Measurements from ENCODE around the gene ZNF705A. TPM values are rescaled to one million over a fixed set of nuclear protein-coding genes. Genes with fewer than 3 reads are reported as not detected.
"Not testable (repeated sequence)": the region's sequence is repeated elsewhere in the genome, so short reads cannot be mapped to it uniquely, and the experiment has no call there.

ZNF705A gene
- polyA plus RNA-seq, 1 experiment = not detected

GRCh38 chr12:8179989-8180585 lies 23.3 kb downstream of the ZNF705A start:
- H3K27me3 ChIP-seq (ENCODE audit: control insufficient read depth, insufficient read depth, low read length); POLR2A ChIA-PET; DNase-seq (ENCODE audit: low read depth); H3K36me3 ChIP-seq (ENCODE audit: control insufficient read depth, insufficient read depth, low read length): not testable (repeated sequence)
- TF ChIP-seq, protein P1, sequence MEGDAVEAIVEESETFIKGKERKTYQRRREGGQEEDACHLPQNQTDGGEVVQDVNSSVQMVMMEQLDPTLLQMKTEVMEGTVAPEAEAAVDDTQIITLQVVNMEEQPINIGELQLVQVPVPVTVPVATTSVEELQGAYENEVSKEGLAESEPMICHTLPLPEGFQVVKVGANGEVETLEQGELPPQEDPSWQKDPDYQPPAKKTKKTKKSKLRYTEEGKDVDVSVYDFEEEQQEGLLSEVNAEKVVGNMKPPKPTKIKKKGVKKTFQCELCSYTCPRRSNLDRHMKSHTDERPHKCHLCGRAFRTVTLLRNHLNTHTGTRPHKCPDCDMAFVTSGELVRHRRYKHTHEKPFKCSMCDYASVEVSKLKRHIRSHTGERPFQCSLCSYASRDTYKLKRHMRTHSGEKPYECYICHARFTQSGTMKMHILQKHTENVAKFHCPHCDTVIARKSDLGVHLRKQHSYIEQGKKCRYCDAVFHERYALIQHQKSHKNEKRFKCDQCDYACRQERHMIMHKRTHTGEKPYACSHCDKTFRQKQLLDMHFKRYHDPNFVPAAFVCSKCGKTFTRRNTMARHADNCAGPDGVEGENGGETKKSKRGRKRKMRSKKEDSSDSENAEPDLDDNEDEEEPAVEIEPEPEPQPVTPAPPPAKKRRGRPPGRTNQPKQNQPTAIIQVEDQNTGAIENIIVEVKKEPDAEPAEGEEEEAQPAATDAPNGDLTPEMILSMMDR (IDR thresholded peaks at IDR 0.05; ENCODE audit: insufficient read depth, low read depth, low read length) = peak; percentile 49
- peak overlapping the region; percentile 56 for H3K4me3 ChIP-seq (ENCODE audit: low read depth, low read length)
- CTCF ChIA-PET = interaction anchor here (0.8 kb wide), 1 partner anchor 71 kb away, joined by 3 read pairs; no protein-coding TSS in a partner anchor

- not testable (repeated sequence) for H3K4me3 ChIP-seq (ENCODE audit: low read depth, low read length)
Observed at GRCh38 chr12:8181271-8181670, 24.5 kb downstream of the ZNF705A start.

GRCh38 chr12:8182923-8183322 lies 26.1 kb downstream of the ZNF705A start:
- CTCF ChIA-PET; H3K27me3 ChIP-seq (ENCODE audit: control insufficient read depth, insufficient read depth, low read length); POLR2A ChIA-PET; DNase-seq (ENCODE audit: low read depth); H3K4me3 ChIP-seq (ENCODE audit: low read depth, low read length); H3K36me3 ChIP-seq (ENCODE audit: control insufficient read depth, insufficient read depth, low read length): not testable (repeated sequence)

More at GRCh38 chr12:8181271-8181670, 24.5 kb downstream of the ZNF705A start:
- CTCF ChIA-PET = interaction anchor here (1.5 kb wide), 1 partner anchor 209 kb away, joined by 3 read pairs; no protein-coding TSS in a partner anchor
- DNase-seq (ENCODE audit: low read depth); H3K36me3 ChIP-seq (ENCODE audit: control insufficient read depth, insufficient read depth, low read length); POLR2A ChIA-PET; H3K27me3 ChIP-seq (ENCODE audit: control insufficient read depth, insufficient read depth, low read length): not testable (repeated sequence)

DNA sequence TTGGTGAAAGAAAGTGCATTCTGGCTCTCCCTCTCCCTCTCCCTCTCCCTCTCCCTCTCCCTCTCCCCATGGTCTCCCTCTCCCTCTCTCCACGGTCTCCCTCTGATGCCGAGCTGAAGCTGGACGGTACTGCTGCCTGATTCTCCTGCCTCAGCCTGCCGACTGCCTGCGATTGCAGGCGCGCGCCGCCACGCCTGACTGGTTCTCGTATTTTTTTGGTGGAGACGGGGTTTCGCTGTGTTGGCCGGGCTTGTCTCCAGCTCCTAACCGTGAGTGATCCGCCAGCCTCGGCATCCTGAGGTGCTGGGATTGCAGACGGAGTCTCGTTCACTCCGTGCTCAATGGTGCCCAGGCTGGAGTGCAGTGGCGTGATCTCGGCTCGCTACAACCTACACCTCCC lies 26.5 kb downstream of the ZNF705A start:
- CTCF ChIA-PET = not testable (repeated sequence)

GRCh38 chr12:8184206-8184605 lies 27.4 kb downstream of the ZNF705A start:
- H3K27me3 ChIP-seq (ENCODE audit: control insufficient read depth, insufficient read depth, low read length); DNase-seq (ENCODE audit: low read depth); H3K4me3 ChIP-seq (ENCODE audit: low read depth, low read length); POLR2A ChIA-PET; H3K36me3 ChIP-seq (ENCODE audit: control insufficient read depth, insufficient read depth, low read length); CTCF ChIA-PET: not testable (repeated sequence)

More for the DNA sequence above, 26.5 kb downstream of the ZNF705A start:
- H3K27me3 ChIP-seq (ENCODE audit: control insufficient read depth, insufficient read depth, low read length); H3K4me3 ChIP-seq (ENCODE audit: low read depth, low read length); POLR2A ChIA-PET; H3K36me3 ChIP-seq (ENCODE audit: control insufficient read depth, insufficient read depth, low read length); DNase-seq (ENCODE audit: low read depth): not testable (repeated sequence)

GRCh38 chr12:8188088-8188487 lies 31.3 kb downstream of the ZNF705A start:
- H3K4me3 ChIP-seq (ENCODE audit: low read depth, low read length); CTCF ChIA-PET; POLR2A ChIA-PET; DNase-seq (ENCODE audit: low read depth); H3K27me3 ChIP-seq (ENCODE audit: control insufficient read depth, insufficient read depth, low read length); H3K36me3 ChIP-seq (ENCODE audit: control insufficient read depth, insufficient read depth, low read length): not testable (repeated sequence)

GRCh38 chr12:8197685-8198308 lies 41.0 kb downstream of the ZNF705A start:
- H3K27me3 ChIP-seq (ENCODE audit: control insufficient read depth, insufficient read depth, low read length); CTCF ChIA-PET; H3K36me3 ChIP-seq (ENCODE audit: control insufficient read depth, insufficient read depth, low read length); H3K4me3 ChIP-seq (ENCODE audit: low read depth, low read length); POLR2A ChIA-PET: not testable (repeated sequence)
- peak; percentile 86 for DNase-seq (ENCODE audit: low read depth)

GRCh38 chr12:8218711-8219382 lies 62.0 kb downstream of the ZNF705A start:
- DNase-seq (ENCODE audit: low read depth); H3K4me3 ChIP-seq (ENCODE audit: low read depth, low read length); POLR2A ChIA-PET; H3K27me3 ChIP-seq (ENCODE audit: control insufficient read depth, insufficient read depth, low read length); H3K36me3 ChIP-seq (ENCODE audit: control insufficient read depth, insufficient read depth, low read length): not testable (repeated sequence)
- CTCF ChIA-PET = interaction anchor here (0.6 kb wide), 1 partner anchor 421 kb away, joined by 3 read pairs; no protein-coding TSS in a partner anchor

DNA sequence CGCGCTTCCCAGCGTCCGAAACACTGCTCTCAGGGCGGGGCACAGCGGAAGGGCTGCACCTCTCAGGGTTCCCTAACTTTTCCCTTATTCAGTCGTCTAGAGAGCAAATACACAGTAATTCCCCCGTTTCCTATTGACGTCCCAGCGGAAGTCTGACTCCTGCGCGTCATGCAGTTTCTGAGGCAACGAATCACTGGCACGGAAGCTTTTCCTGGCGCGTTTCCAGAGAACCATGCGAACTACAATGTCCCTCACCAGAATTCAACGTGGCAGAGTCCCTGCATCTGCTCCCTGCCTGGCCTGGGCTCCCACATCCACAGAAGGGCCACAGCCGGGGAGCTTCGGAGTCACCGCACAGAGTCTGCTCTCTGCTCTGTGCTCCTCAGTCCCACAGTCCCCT lies 64.6 kb downstream of the ZNF705A start:
- POLR2A ChIA-PET, CTCF ChIA-PET: not testable (repeated sequence)

DNA sequence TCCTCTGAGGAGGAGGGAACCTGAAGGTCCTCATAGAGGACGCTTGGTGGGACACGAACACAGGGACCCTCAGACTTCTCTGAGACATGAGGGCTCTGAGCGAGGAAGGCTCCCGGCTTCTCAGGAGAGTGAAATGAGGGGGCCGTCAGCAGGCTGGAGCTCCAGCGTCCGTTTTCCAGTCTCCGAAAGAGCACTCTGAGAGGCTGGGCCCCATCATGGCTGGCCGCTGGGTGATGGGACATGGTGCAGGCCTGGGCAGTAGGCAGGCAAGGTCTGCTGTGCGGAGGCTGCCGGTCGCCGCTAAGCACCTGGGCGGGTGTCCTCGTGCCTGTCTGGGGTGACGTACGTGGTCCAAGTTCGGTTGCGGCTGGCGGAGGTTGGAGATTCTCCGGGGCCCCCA lies 65.0 kb downstream of the ZNF705A start:
- POLR2A ChIA-PET; DNase-seq (ENCODE audit: low read depth); H3K36me3 ChIP-seq (ENCODE audit: control insufficient read depth, insufficient read depth, low read length); H3K4me3 ChIP-seq (ENCODE audit: low read depth, low read length); H3K27me3 ChIP-seq (ENCODE audit: control insufficient read depth, insufficient read depth, low read length); CTCF ChIA-PET: not testable (repeated sequence)

More for the DNA sequence above, 64.6 kb downstream of the ZNF705A start:
- not testable (repeated sequence) for H3K27me3 ChIP-seq (ENCODE audit: control insufficient read depth, insufficient read depth, low read length); H3K36me3 ChIP-seq (ENCODE audit: control insufficient read depth, insufficient read depth, low read length); DNase-seq (ENCODE audit: low read depth); H3K4me3 ChIP-seq (ENCODE audit: low read depth, low read length)

GRCh38 chr12:8222303-8222702 lies 65.5 kb downstream of the ZNF705A start:
- H3K27me3 ChIP-seq (ENCODE audit: control insufficient read depth, insufficient read depth, low read length); CTCF ChIA-PET; POLR2A ChIA-PET; H3K36me3 ChIP-seq (ENCODE audit: control insufficient read depth, insufficient read depth, low read length); DNase-seq (ENCODE audit: low read depth); H3K4me3 ChIP-seq (ENCODE audit: low read depth, low read length): not testable (repeated sequence)

DNA sequence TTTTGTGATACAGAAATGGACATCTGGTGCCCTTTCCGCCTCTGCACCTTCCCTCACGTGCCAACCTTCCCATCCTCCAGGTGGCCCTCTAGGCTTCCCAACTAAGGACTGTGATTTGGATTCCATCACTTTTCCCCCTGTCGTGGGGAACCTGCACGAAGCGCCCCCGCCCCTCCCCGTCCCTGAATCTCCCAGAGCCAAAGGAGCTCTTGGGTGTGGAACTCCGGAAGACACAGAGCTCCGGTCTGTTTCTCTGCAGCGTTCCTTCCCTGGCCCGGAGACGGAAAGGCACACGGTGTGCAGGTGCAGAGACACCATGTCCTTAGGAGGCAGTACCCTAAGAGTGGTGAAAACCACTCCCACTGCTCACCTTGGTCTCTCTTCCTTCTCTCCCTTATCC lies 66.8 kb downstream of the ZNF705A start:
- H3K4me3 ChIP-seq (ENCODE audit: low read depth, low read length); POLR2A ChIA-PET; DNase-seq (ENCODE audit: low read depth); H3K36me3 ChIP-seq (ENCODE audit: control insufficient read depth, insufficient read depth, low read length); CTCF ChIA-PET; H3K27me3 ChIP-seq (ENCODE audit: control insufficient read depth, insufficient read depth, low read length): not testable (repeated sequence)

Measured in BJ (cell line).